Activated CD4-positive, alpha-beta T cell treated with anti-CD3 and anti-CD28 coated beads, Interleukin-2, amount 10 ng/mL, durations not matched to agents 24 days and 14 days (primary cell): Measurements from ENCODE around the gene C8G. TPM values are rescaled to one million over a fixed set of nuclear protein-coding genes. Genes with fewer than 3 reads are reported as not detected.

Source experiments
- DNase-seq: peaks from one replicate; pipeline ENCODE4 v3.0.0; 2022
- H3K27ac Mint-ChIP-seq: one replicate; pipeline ENCODE4 v1.8.0; 2022; ENCODE audit warnings: mild to moderate bottlenecking, mixed read lengths
- H3K27me3 Mint-ChIP-seq: one replicate; pipeline ENCODE4 v1.8.0; 2022; ENCODE audit warnings: mixed read lengths
- H3K36me3 Mint-ChIP-seq: one replicate; pipeline ENCODE4 v1.8.0; 2022; ENCODE audit warnings: low read depth, mild to moderate bottlenecking, mixed read lengths
- H3K4me1 Mint-ChIP-seq: one replicate; pipeline ENCODE4 v1.8.0; 2021; ENCODE audit warnings: mixed read lengths
- H3K4me3 Mint-ChIP-seq: one replicate; pipeline ENCODE4 v1.8.0; 2022; ENCODE audit warnings: mild to moderate bottlenecking, moderate library complexity, mixed read lengths
- H3K9me3 Mint-ChIP-seq: one replicate; pipeline ENCODE4 v1.8.0; 2021; ENCODE audit warnings: mixed read lengths
- intact Hi-C: fragments of 100-400 bp; cut with micrococcal nuclease; formaldehyde crosslinking; loops from one replicate; pipeline ENCODE4 v1.15.1; 2023
- total RNA-seq: library from RNA; stranded (reverse); gene quantifications from 2 replicates; pipeline ENCODE4 v1.2.3, GENCODE V29; 2022

The C8G gene
- total RNA-seq, 1 donor from 2014 or later = 1.7 TPM

DNA sequence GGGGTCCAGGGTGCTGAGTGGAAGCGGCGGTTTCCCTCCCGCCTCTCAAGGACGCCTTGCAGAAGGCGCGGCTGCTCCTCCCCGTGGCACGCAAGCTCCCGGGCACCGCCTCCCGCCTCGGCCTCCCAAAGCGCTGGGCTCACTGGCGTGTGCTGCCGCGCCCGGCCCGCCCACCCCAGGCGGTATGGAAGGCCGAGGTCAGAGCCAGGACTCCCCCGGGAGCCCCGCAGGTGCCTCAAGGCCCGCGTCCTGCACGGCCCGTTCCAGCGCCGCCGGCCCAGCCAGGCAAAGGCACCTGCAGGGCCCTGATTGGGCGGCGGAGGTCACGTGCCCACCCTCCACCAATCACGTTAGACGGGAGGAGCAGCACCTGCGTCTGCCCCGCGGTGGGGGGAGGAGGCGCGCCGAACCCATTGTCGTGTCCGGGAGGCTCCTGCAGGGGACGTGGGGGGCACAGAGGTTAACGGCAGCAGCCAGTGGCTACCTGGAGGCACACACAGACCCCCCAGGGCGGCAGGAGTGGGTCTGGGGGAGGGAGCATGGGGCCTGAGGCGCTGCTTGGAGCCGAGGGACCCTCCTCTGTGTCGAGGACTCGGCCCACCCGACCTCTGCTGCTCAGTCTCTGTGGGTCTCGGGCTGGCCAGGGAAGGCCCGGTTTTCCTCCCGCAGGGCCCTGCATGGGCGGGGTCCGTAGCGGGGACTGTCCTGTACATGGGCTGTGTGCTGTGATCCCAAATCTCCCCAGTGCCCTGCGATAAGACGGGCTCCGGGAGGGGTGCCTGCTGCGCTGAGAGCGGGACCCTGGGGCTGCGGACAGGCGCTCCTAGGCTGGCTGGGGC is 5.0 kb downstream of the C8G start:
- Mint-ChIP-seq H3K4me1 (peaks cover 3% of the 10 kb centered on the region), H3K27me3 (no peaks in the 10 kb centered on the region), H3K36me3 (no peaks in the 10 kb centered on the region), H3K9me3 (no peaks in the 10 kb centered on the region), H3K4me3 (peak overlapping the region; percentile 88), H3K27ac (peak overlapping the region; percentile 89)
- intact Hi-C loops = no loop called here
- peak; percentile 99 for DNase-seq

- Mint-ChIP-seq H3K4me3 (peak overlapping the region; percentile 87), H3K9me3 (no peaks in the 10 kb centered on the region), H3K4me1 (peaks cover 3% of the 10 kb centered on the region), H3K36me3 (no peaks in the 10 kb centered on the region), H3K27me3 (no peaks in the 10 kb centered on the region), H3K27ac (peak overlapping the region; percentile 89)
- intact Hi-C loops = no loop called here
- no peak for DNase-seq
Observed at GRCh38 chr9:136950656-136951276, 5.7 kb downstream of the C8G start.

GRCh38 chr9:136951541-136952320 is 6.7 kb downstream of the C8G start, which contains the start of gene LCN12:
LCN12 (plus strand) TSS chr9:136952273; CDS start chr9:136952328, 55 bp downstream.
- peaks cover 3% of the 10 kb centered on the region for H3K4me1 Mint-ChIP-seq
- intact Hi-C loops = no loop called here
- peaks cover 2% of the 10 kb centered on the region for H3K36me3 Mint-ChIP-seq
- H3K27me3 Mint-ChIP-seq = no peaks in the 10 kb centered on the region
- H3K27ac Mint-ChIP-seq = no peak within 1 kb of the TSS
- no peak for DNase-seq
- no peak within 1 kb of the TSS for H3K4me3 Mint-ChIP-seq
- H3K9me3 Mint-ChIP-seq = peaks cover 7% of the 10 kb centered on the region

DNA sequence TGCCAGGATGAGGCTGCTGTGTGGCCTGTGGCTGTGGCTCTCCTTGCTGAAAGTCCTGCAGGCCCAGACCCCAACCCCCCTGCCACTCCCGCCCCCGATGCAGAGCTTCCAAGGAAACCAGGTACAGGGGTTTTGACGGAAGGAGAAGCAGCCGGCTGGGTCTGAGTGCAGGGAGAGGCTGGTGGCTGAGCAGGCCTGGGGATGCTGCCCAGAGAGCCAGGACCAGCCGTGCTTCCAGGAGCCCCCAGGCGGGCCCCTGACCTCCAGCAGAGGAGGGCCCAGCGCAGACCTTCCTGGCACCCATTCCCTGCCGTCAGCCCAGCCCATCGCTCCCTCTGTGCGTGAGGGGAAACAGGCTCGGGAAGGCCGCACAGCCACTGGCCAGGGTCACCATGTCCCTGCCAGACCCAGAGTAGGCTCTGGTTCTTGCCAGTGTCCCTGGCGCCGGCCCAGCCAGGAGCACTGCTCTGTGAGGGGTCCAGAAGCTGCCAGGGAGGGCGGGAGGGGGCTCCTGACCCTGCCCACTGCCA is 7.3 kb downstream of the C8G start:
- H3K9me3 Mint-ChIP-seq = peaks cover 9% of the 10 kb centered on the region
- no peak overlapping the region for H3K4me3 Mint-ChIP-seq
- intact Hi-C loops = no loop called here
- DNase-seq = no peak
- H3K27me3 Mint-ChIP-seq = no peaks in the 10 kb centered on the region
- peaks cover 2% of the 10 kb centered on the region for H3K36me3 Mint-ChIP-seq
- no peak overlapping the region for H3K27ac Mint-ChIP-seq
- peaks cover 3% of the 10 kb centered on the region for H3K4me1 Mint-ChIP-seq

GRCh38 chr9:136952876-136953770 is 8.1 kb downstream of the C8G start:
- intact Hi-C loops = no loop called here
- no peak overlapping the region for H3K4me3 Mint-ChIP-seq
- H3K36me3 Mint-ChIP-seq = peaks cover 2% of the 10 kb centered on the region

GRCh38 chr9:136953771-136954269 is 8.8 kb downstream of the C8G start:
- H3K4me1 Mint-ChIP-seq = peaks cover 3% of the 10 kb centered on the region
- no peak overlapping the region for H3K27ac Mint-ChIP-seq
- peaks cover 12% of the 10 kb centered on the region for H3K9me3 Mint-ChIP-seq
- H3K36me3 Mint-ChIP-seq = peaks cover 2% of the 10 kb centered on the region
- H3K4me3 Mint-ChIP-seq = no peak overlapping the region
- no peak for DNase-seq
- no peaks in the 10 kb centered on the region for H3K27me3 Mint-ChIP-seq
- intact Hi-C loops = no loop called here

More at GRCh38 chr9:136952876-136953770, 8.1 kb downstream of the C8G start:
- no peak for DNase-seq
- H3K27ac Mint-ChIP-seq = no peak overlapping the region
- peaks cover 3% of the 10 kb centered on the region for H3K4me1 Mint-ChIP-seq
- H3K27me3 Mint-ChIP-seq = no peaks in the 10 kb centered on the region
- peaks cover 12% of the 10 kb centered on the region for H3K9me3 Mint-ChIP-seq

- H3K27me3 Mint-ChIP-seq = no peaks in the 10 kb centered on the region
- DNase-seq = no peak
- peaks cover 12% of the 10 kb centered on the region for H3K9me3 Mint-ChIP-seq
- H3K36me3 Mint-ChIP-seq = peaks cover 2% of the 10 kb centered on the region
- H3K27ac Mint-ChIP-seq = no peak overlapping the region
- peaks cover 3% of the 10 kb centered on the region for H3K4me1 Mint-ChIP-seq
- intact Hi-C loops = no loop called here
- no peak overlapping the region for H3K4me3 Mint-ChIP-seq
Observed at GRCh38 chr9:136954270-136955083, 9.4 kb downstream of the C8G start.

- intact Hi-C loops = no loop called here
Observed at GRCh38 chr9:136955202-136955942, 10.3 kb downstream of the C8G start.

GRCh38 chr9:136955943-136956335 is 10.9 kb downstream of the C8G start:
- no peaks in the 10 kb centered on the region for H3K27me3 Mint-ChIP-seq
- intact Hi-C loops = no loop called here
- no peak overlapping the region for H3K4me3 Mint-ChIP-seq
- H3K27ac Mint-ChIP-seq = no peak overlapping the region
- H3K9me3 Mint-ChIP-seq = peaks cover 12% of the 10 kb centered on the region
- H3K4me1 Mint-ChIP-seq = peaks cover under 1% of the 10 kb centered on the region
- H3K36me3 Mint-ChIP-seq = peaks cover 2% of the 10 kb centered on the region
- DNase-seq = no peak

More at GRCh38 chr9:136955202-136955942, 10.3 kb downstream of the C8G start:
- no peak for DNase-seq
- H3K27me3 Mint-ChIP-seq = no peaks in the 10 kb centered on the region
- H3K27ac Mint-ChIP-seq = no peak overlapping the region
- peaks cover 2% of the 10 kb centered on the region for H3K4me1 Mint-ChIP-seq
- H3K36me3 Mint-ChIP-seq = peaks cover 2% of the 10 kb centered on the region
- no peak overlapping the region for H3K4me3 Mint-ChIP-seq
- H3K9me3 Mint-ChIP-seq = peaks cover 12% of the 10 kb centered on the region

- Mint-ChIP-seq H3K27me3 (no peaks in the 10 kb centered on the region), H3K36me3 (peaks cover 2% of the 10 kb centered on the region), H3K4me3 (no peak overlapping the region), H3K27ac (no peak overlapping the region), H3K4me1 (no peaks in the 10 kb centered on the region), H3K9me3 (peaks cover 12% of the 10 kb centered on the region)
- no peak for DNase-seq
- intact Hi-C loops = no loop called here
Observed at GRCh38 chr9:136956604-136957003, 11.6 kb downstream of the C8G start.

DNA sequence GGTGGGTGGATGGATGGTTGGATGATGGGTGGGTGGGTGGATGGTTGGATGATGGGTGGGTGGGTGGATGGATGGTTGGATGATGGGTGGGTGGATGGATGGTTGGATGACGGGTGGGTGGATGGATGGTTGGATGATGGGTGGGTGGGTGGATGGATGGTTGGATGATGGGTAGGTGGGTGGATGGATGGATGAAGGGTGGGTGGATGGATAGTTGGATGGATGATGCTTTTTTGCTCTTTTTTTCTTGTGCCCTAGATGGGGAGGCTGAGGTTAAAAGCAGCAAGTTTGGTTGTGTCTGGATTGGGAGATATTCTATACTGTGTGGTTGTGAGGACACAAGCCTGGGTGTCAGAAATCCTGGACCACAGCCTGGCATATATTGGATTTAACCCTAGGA is 12.4 kb downstream of the C8G start:
- Mint-ChIP-seq H3K27ac (no peak overlapping the region), H3K4me3 (no peak overlapping the region), H3K4me1 (no peaks in the 10 kb centered on the region), H3K9me3 (peaks cover 12% of the 10 kb centered on the region), H3K27me3 (no peaks in the 10 kb centered on the region), H3K36me3 (peaks cover 2% of the 10 kb centered on the region)
- DNase-seq = no peak
- intact Hi-C loops = no loop called here

GRCh38 chr9:136957901-136958300 is 12.9 kb downstream of the C8G start:
- H3K9me3 Mint-ChIP-seq = peaks cover 12% of the 10 kb centered on the region
- H3K36me3 Mint-ChIP-seq = peaks cover 2% of the 10 kb centered on the region
- H3K4me3 Mint-ChIP-seq = no peak overlapping the region
- intact Hi-C loops = no loop called here
- DNase-seq = no peak
- H3K27me3 Mint-ChIP-seq = no peaks in the 10 kb centered on the region
- no peak overlapping the region for H3K27ac Mint-ChIP-seq
- peaks cover 2% of the 10 kb centered on the region for H3K4me1 Mint-ChIP-seq
